HG03439 (cell line): ENCODE measurements around the gene SULT1C4.
"Not testable (repeated sequence)": the region's sequence is repeated elsewhere in the genome, so short reads cannot be mapped to it uniquely, and the experiment has no call there.

Experiments
- ATAC-seq: cut with Tn5 transposase; IDR thresholded peaks from one replicate; pipeline ENCODE4 v1.9.1; 2021; ENCODE audit warnings: mild to moderate bottlenecking, moderate library complexity; ENCODE audit not compliant: unreplicated experiment

Gene SULT1C4

GRCh38 chr2:108412995-108413710, 35.4 kb downstream of the SULT1C4 start:
- ATAC-seq: no peak

DNA sequence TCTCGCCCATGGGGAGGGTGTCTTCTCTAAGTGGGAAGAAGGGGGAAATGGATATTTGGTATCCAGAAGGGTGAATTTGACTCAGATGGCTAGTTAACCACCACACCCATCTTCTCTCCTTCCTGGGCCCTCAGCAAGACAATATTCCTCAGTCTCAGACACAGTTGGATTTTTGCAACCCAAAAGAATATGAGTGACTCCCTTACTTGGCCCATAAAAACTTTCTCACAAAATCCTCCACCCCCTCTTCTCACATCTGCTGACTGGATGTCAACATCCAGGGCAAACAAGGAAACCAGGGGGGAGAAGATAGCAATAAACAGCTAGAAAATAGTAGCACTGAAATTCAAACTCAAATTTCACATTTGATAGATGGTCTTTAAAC, 35.9 kb downstream of the SULT1C4 start:
- no peak for ATAC-seq

DNA sequence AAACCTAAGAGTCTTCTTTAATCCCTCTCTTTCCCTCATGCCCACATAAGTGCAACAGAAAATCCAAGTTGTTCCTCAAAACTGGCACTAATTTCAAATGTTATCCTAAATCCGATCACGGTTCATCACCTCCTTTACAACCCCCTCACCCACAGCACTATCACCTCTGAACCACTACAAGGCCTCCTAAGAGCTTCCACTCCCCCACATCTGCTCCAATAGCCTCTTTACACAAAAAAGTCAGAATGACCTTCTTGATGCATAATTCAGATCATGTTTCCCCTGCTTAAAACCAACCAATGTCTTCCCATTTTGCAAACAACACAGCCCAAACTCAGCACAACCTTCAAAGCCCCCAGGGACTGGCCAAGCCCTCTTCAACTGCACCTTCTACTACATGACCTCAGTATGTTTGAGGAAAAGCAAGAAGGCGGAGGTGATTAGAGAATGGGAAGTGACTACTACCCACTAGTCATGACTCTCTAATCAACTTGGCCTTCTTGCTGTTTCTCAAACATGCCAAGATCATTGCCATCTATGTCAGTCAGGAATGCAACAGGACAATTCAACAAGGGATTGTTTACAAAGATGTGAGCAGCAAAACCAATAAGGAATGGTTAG, 36.6 kb downstream of the SULT1C4 start:
- ATAC-seq: no peak

GRCh38 chr2:108414945-108415344, 37.2 kb downstream of the SULT1C4 start:
- ATAC-seq: no peak

- no peak for ATAC-seq
These were observed 39.5 kb downstream of the SULT1C4 start for GRCh38 chr2:108417254-108417653.

GRCh38 chr2:108418416-108418815, 40.7 kb downstream of the SULT1C4 start:
- ATAC-seq: no peak

DNA sequence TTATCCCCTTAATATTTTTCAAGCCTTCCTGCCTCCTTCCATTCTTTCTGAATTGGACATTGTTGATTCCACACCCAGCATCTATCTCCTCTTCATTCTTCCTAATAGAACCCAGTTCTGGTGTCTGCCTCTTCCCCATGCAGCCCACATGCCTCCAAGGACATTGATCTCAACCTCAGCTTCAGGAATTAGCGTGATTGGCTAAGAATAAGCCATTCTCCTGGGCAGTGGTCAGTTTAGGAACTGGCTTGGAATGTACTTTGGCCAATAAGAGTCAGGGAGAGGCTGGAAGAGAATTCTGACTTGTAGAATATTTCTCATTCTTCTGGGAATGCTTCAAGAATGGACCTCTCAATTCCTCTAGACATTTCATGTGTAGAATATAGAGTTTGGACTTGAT, 45.3 kb downstream of the SULT1C4 start:
- ATAC-seq: no peak

DNA sequence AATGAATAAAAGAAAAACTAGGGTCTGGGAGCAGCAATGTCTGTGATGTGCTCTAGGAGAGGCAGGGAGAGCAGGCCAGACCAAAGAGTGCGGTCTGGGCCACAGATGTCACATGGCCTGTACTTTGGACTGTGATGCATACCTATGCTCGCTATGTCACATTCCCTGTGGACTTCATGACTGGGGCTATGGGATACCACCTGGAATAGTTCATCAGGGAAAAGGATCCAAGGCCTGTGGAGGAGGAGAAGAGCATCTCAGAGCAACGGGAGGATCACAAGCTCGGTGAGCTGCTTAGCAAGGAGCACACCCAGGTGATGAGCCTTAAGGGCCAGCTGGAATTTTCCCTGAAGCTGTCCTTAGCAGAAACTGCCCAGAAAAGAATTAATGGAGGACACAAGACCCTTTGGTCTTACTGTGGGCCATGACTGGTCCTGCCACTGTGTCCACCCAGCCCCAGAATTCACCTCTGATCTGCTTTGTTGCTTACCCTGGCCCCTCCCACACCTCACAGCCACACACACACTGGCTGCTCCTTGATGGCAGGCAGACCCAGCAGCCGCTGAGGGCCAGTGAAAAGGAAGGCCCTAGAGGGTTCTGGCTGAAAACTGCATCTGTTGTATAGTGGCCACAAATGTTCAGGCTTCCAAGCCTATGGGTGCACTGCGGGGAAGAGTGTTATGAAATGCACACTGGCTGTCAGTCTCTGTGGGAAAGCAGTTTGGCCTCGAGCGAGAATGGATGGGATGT, 45.9 kb downstream of the SULT1C4 start:
- ATAC-seq: no peak

DNA sequence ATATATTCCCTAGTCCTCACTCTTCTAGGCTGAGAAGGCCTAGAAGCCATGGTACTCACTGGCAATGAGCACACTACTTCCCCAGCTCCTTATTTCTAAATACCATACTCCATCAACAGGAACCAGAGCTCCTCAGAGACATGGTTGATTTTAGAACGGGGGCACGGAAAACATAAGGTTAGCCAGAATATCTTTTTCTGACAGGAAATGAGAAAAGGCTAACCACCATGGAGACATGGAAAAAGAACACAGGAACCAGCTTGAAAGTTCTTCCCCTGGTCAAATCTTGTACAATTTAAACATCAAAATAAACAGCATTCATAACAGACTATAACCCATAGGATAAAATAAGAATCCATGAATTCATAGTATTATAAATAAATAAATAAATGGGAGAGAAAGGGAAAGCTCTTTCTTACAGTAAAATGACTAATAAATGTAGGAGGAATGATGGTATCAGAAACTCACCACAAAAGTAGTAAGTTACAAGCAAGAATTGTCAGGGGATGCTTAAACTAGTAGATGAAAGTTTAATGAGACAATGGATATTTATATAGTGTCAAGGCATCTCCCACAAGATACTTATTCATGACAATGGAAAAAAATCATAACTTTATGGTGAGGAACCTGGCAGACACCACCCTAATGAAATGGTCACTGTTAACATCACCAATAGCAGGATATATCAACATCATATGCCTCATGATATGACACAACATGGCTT, 50.7 kb downstream of the SULT1C4 start:
- no peak for ATAC-seq

GRCh38 chr2:108435578-108435977, 57.8 kb downstream of the SULT1C4 start:
- not testable (repeated sequence) for ATAC-seq

- ATAC-seq: no peak
These were observed 59.2 kb downstream of the SULT1C4 start for GRCh38 chr2:108436976-108437375.
